Small intestine (tissue), 7 donors: Measurements from ENCODE around the gene ISM1. TPM values are rescaled to one million over a fixed set of nuclear protein-coding genes. Genes with fewer than 3 reads are reported as not detected.

Source experiments
- DNase-seq, 2 donors: peaks; one replicate each; pipeline versions ENCODE4 v3.0.0 to v3.0.0-alpha.2; 2013
- FAIRE-seq: peaks from 2 replicates; lab custom pipeline; 2012; peaks lifted over from hg19 to GRCh38; lab: Jason Lieb, UNC
- H3K27ac ChIP-seq, 3 donors: one replicate each; pipeline ENCODE4 v1.5.1; 2013; ENCODE audit warnings: low read length in 2 of 3, mild to moderate bottlenecking in 2 of 3, control low read depth in 1 of 3, inconsistent platforms in 1 of 3, low read depth in 1 of 3, moderate library complexity in 1 of 3
- H3K27me3 ChIP-seq, 3 donors: one replicate each; pipeline ENCODE4 v1.6.1; 2013; ENCODE audit warnings: low read length in 3 of 3, inconsistent platforms in 1 of 3; ENCODE audit not compliant: control insufficient read depth in 3 of 3, insufficient read depth in 3 of 3
- H3K36me3 ChIP-seq, 3 donors: one replicate each; pipeline ENCODE4 v1.6.1; 2013; ENCODE audit warnings: low read length in 3 of 3, inconsistent platforms in 1 of 3, low read depth in 1 of 3, mild to moderate bottlenecking in 1 of 3, moderate library complexity in 1 of 3; ENCODE audit not compliant: control insufficient read depth in 3 of 3, insufficient read depth in 2 of 3
- H3K4me1 ChIP-seq, 3 donors: one replicate each; pipeline ENCODE4 v1.6.1; 2013; ENCODE audit warnings: low read length in 2 of 3, inconsistent platforms in 1 of 3, low read depth in 1 of 3, mild to moderate bottlenecking in 1 of 3, moderate library complexity in 1 of 3; ENCODE audit not compliant: control insufficient read depth in 3 of 3, insufficient read depth in 2 of 3
- H3K4me3 ChIP-seq, 3 donors: one replicate each; pipeline ENCODE4 v1.5.1; 2013; ENCODE audit warnings: low read length in 3 of 3, control low read depth in 1 of 3, inconsistent platforms in 1 of 3, low read depth in 1 of 3, mild to moderate bottlenecking in 1 of 3, moderate library complexity in 1 of 3
- H3K9me3 ChIP-seq, 2 donors: one replicate each; pipeline ENCODE4 v1.6.1; 2013; ENCODE audit warnings: low read depth in 1 of 2, low read length in 1 of 2; ENCODE audit not compliant: control insufficient read depth in 2 of 2, insufficient read depth in 1 of 2
- WGBS, 3 donors: extraction: QIAGEN DNeasy Blood & Tissue Kit; methylation state at CpG; one replicate each; pipeline ENCODE4 v1.1.7; 2013; 5-methylcytosine and 5-hydroxymethylcytosine counted together
- polyA plus RNA-seq, 4 donors: library from polyadenylated mRNA; stranded (reverse) in 3 of 4; unstranded in 1 of 4; fragments of 200-250 nt in 3 of 4; fragments of 120-200 nt in 1 of 4; gene quantifications; one replicate each; pipeline versions ENCODE4 v1.2.1 to v1.2.3, GENCODE V29; 2013
- donor health status: healthy with polysubstance abuse.
- donor health status: control.
- donor health status: control.
- donor health status: Bipolar disorder and iron deficiency.
- donor health status: healthy.

The ISM1 gene
- polyA plus RNA-seq, 4 donors: 0.45 to 0.62 TPM; not detected in 2

- no peak overlapping the region for H3K27ac ChIP-seq
- peaks cover 0 to 5% of the 10 kb centered on the region in 2 donors for H3K9me3 ChIP-seq
- no peak for DNase-seq
- no peaks in the 10 kb centered on the region for H3K27me3 ChIP-seq
- 61 to 94% (median 77%) methylated on average over 2 of the region's 2 CpGs for WGBS, 3 donors
- no peak overlapping the region for H3K4me3 ChIP-seq
- no peaks in the 10 kb centered on the region for H3K36me3 ChIP-seq
- FAIRE-seq: no peak
- peaks cover 0 to 9% (median 0%) of the 10 kb centered on the region in 3 donors for H3K4me1 ChIP-seq
Measured at GRCh38 chr20:13338097-13338661, 117.1 kb downstream of the ISM1 start.

- no peaks in the 10 kb centered on the region for H3K36me3 ChIP-seq
- DNase-seq (peak; percentile 51 to 77), FAIRE-seq (no peak)
- H3K27ac ChIP-seq: no peak overlapping the region
- no peak overlapping the region for H3K4me3 ChIP-seq
- whole genome bisulfite sequencing, 3 donors: 43 to 64% (median 54%) methylated on average over 3 of the region's 3 CpGs
- peaks cover 0 to 5% of the 10 kb centered on the region in 2 donors for H3K9me3 ChIP-seq
- H3K27me3 ChIP-seq: no peaks in the 10 kb centered on the region
- peaks cover 0 to 9% (median 0%) of the 10 kb centered on the region in 3 donors for H3K4me1 ChIP-seq
Measured at GRCh38 chr20:13338999-13339411, 117.9 kb downstream of the ISM1 start.

GRCh38 chr20:13340088-13340487 is 119.0 kb downstream of the ISM1 start:
- Histone ChIP-seq H3K4me3 (no peak overlapping the region), H3K36me3 (no peaks in the 10 kb centered on the region), H3K27me3 (no peaks in the 10 kb centered on the region), H3K27ac (no peak overlapping the region), H3K9me3 (peaks cover 0 to 5% of the 10 kb centered on the region in 2 donors), H3K4me1 (peaks cover 0 to 9% (median 0%) of the 10 kb centered on the region in 3 donors)
- no peak for FAIRE-seq
- 67 to 94% (median 71%) methylated on average over 2 of the region's 2 CpGs for whole genome bisulfite sequencing, 3 donors
- no peak for DNase-seq

- Histone ChIP-seq H3K27ac (no peak overlapping the region), H3K4me1 (peaks cover 0 to 9% (median 0%) of the 10 kb centered on the region in 3 donors), H3K9me3 (peaks cover 0 to 2% of the 10 kb centered on the region in 2 donors), H3K27me3 (no peaks in the 10 kb centered on the region), H3K36me3 (no peaks in the 10 kb centered on the region), H3K4me3 (no peak overlapping the region)
- DNase-seq (no peak), FAIRE-seq (no peak)
- WGBS, 3 donors: 77 to 83% (median 81%) methylated on average over 9 of the region's 9 CpGs
Measured at GRCh38 chr20:13341737-13342393, 120.8 kb downstream of the ISM1 start.

- Histone ChIP-seq H3K9me3 (peaks cover 0 to 2% of the 10 kb centered on the region in 2 donors), H3K27me3 (no peaks in the 10 kb centered on the region), H3K36me3 (no peaks in the 10 kb centered on the region), H3K4me1 (peaks cover 0 to 9% (median 0%) of the 10 kb centered on the region in 3 donors), H3K4me3 (no peak overlapping the region), H3K27ac (no peak overlapping the region)
- 77 to 87% (median 86%) methylated on average over 12 of the region's 12 CpGs for WGBS, 3 donors
- FAIRE-seq (no peak), DNase-seq (peak in 1 of 2 donors; percentile 43)
Measured at GRCh38 chr20:13342469-13343242, 121.6 kb downstream of the ISM1 start.

- no peaks in the 10 kb centered on the region for H3K27me3 ChIP-seq
- no peak overlapping the region for H3K4me3 ChIP-seq
- no peak overlapping the region for H3K27ac ChIP-seq
- no peaks in the 10 kb centered on the region for H3K9me3 ChIP-seq
- WGBS, 3 donors: 93 to 94% (median 93%) methylated on average over 9 of the region's 9 CpGs
- DNase-seq: no peak
- FAIRE-seq: no peak
- no peaks in the 10 kb centered on the region for H3K36me3 ChIP-seq
- no peaks in the 10 kb centered on the region for H3K4me1 ChIP-seq
Measured at GRCh38 chr20:13344671-13345070, 123.6 kb downstream of the ISM1 start.

- DNase-seq: no peak
- Histone ChIP-seq H3K4me1 (no peaks in the 10 kb centered on the region), H3K27ac (no peak overlapping the region), H3K36me3 (no peaks in the 10 kb centered on the region), H3K4me3 (no peak overlapping the region), H3K27me3 (no peaks in the 10 kb centered on the region), H3K9me3 (no peaks in the 10 kb centered on the region)
- no peak for FAIRE-seq
- WGBS, 3 donors: 67 to 84% (median 77%) methylated on average over 9 of the region's 9 CpGs
Measured at GRCh38 chr20:13348311-13349234, 127.5 kb downstream of the ISM1 start.

- Histone ChIP-seq H3K36me3 (no peaks in the 10 kb centered on the region), H3K27me3 (no peaks in the 10 kb centered on the region), H3K4me1 (no peaks in the 10 kb centered on the region), H3K27ac (no peak overlapping the region), H3K9me3 (no peaks in the 10 kb centered on the region), H3K4me3 (no peak overlapping the region)
- FAIRE-seq: peak; percentile 44
- WGBS, 3 donors: 76 to 84% (median 83%) methylated on average over 4 of the region's 4 CpGs
- DNase-seq: no peak
Measured at GRCh38 chr20:13349235-13349604, 128.1 kb downstream of the ISM1 start.
